GM23338 (cell line): ENCODE data around the gene ANKRD13C. TPM values are rescaled to one million over a fixed set of nuclear protein-coding genes. Genes with fewer than 3 reads are reported as not detected.

Experiments
- ATAC-seq: fragments of 200-7000 bp; cut with Tn5 transposase; 3 replicates; pipeline ENCODE4 v1.9.1; 2020
- DNase-seq: peaks from one replicate; pipeline ENCODE4 v3.0.0-alpha.2; 2015; ENCODE audit warnings: low spot score
- H2AFZ ChIP-seq: fragments of 200-600 bp; sonication (generic); 2 replicates; pipeline ENCODE4 v1.8.0; 2016; ENCODE audit warnings: antibody characterized with exemption, mild to moderate bottlenecking, moderate library complexity
- H3F3A ChIP-seq: fragments of 200-600 bp; sonication (generic); replicated peaks from 2 replicates; pipeline ENCODE4 v1.8.0; 2017; ENCODE audit warnings: antibody characterized with exemption, mixed run types, low read depth
- H3K27ac ChIP-seq: fragments of 200-600 bp; sonication (generic); 2 replicates; pipeline ENCODE4 v1.6.1; 2016; ENCODE audit warnings: low read depth
- H3K27me3 ChIP-seq: fragments of 200-600 bp; sonication (generic); 2 replicates; pipeline ENCODE4 v1.8.0; 2016; ENCODE audit warnings: mild to moderate bottlenecking, mixed run types, moderate library complexity; ENCODE audit not compliant: insufficient read depth
- H3K36me3 ChIP-seq: fragments of 200-600 bp; sonication (generic); 2 replicates; pipeline ENCODE4 v1.8.0; 2016; ENCODE audit warnings: mild to moderate bottlenecking; ENCODE audit not compliant: insufficient read depth
- H3K4me1 ChIP-seq: fragments of 200-600 bp; sonication (generic); 2 replicates; pipeline ENCODE4 v1.8.0; 2016; ENCODE audit warnings: mild to moderate bottlenecking, moderate library complexity; ENCODE audit not compliant: insufficient read depth
- H3K4me2 ChIP-seq: fragments of 200-600 bp; sonication (generic); 2 replicates; pipeline ENCODE4 v1.7.1; 2017; ENCODE audit warnings: mixed run types
- H3K4me3 ChIP-seq: fragments of 200-600 bp; sonication (generic); 2 replicates; pipeline ENCODE4 v1.6.1; 2016; ENCODE audit warnings: mixed run types
- H3K79me2 ChIP-seq: fragments of 200-600 bp; sonication (generic); replicated peaks from 2 replicates; pipeline ENCODE4 v1.8.0; 2017; ENCODE audit warnings: mild to moderate bottlenecking; ENCODE audit not compliant: insufficient read depth
- H3K9me2 ChIP-seq: fragments of 200-600 bp; sonication (generic); 2 replicates; pipeline ENCODE4 v1.8.0; 2017; ENCODE audit not compliant: insufficient read depth
- H4K20me1 ChIP-seq: fragments of 200-600 bp; sonication (generic); replicated peaks from 2 replicates; pipeline ENCODE4 v1.8.0; 2017; ENCODE audit warnings: mild to moderate bottlenecking; ENCODE audit not compliant: insufficient read depth
- H3K27ac Mint-ChIP-seq: 2 replicates; pipeline ENCODE4 v1.8.0; 2020; ENCODE audit warnings: inconsistent platforms, mild to moderate bottlenecking, moderate library complexity, mixed read lengths
- H3K27me3 Mint-ChIP-seq: 3 replicates; pipeline ENCODE4 v1.8.0; 2022; ENCODE audit warnings: low read depth, mild to moderate bottlenecking, moderate library complexity, mixed read lengths, inconsistent platforms; ENCODE audit not compliant: insufficient read depth, poor library complexity
- H3K36me3 Mint-ChIP-seq: 3 replicates; pipeline ENCODE4 v1.8.0; 2021; ENCODE audit warnings: low read depth, mild to moderate bottlenecking, inconsistent platforms, moderate library complexity, mixed read lengths
- H3K4me1 Mint-ChIP-seq: 3 replicates; pipeline ENCODE4 v1.8.0; 2020; ENCODE audit warnings: mild to moderate bottlenecking, inconsistent platforms, mixed read lengths
- H3K4me3 Mint-ChIP-seq: 3 replicates; pipeline ENCODE4 v1.8.0; 2021; ENCODE audit warnings: moderate library complexity, mild to moderate bottlenecking, inconsistent platforms, mixed read lengths
- H3K9me3 Mint-ChIP-seq: 3 replicates; pipeline ENCODE4 v1.8.0; 2020; ENCODE audit warnings: moderate library complexity, mild to moderate bottlenecking, inconsistent platforms, mixed read lengths
- CREB1 ChIP-seq: fragments of 250-450 bp; sonication (Bioruptor Pico); IDR thresholded peaks from 2 replicates; pipeline ENCODE4 v1.5.0; 2020; ENCODE audit warnings: low read depth, mild to moderate bottlenecking, moderate library complexity
- CTCF ChIP-seq, 2 experiments: fragments of 200-600 bp in 1 of 2; sonication (generic) in 1 of 2; conservative IDR thresholded peaks; 2 replicates each; pipeline versions ENCODE4 v1.5.1 to v1.6.1; 2016 to 2017; ENCODE audit warnings: antibody characterized with exemption in 2 of 2, low read depth in 2 of 2, mild to moderate bottlenecking in 2 of 2, moderate library complexity in 1 of 2
- EZH2 ChIP-seq: fragments of 200-600 bp; sonication (generic); IDR thresholded peaks from one replicate; pipeline ENCODE4 v1.8.0; 2017; ENCODE audit warnings: antibody characterized with exemption, mild to moderate bottlenecking, low read depth; ENCODE audit not compliant: unreplicated experiment
- EZH2phosphoT487 ChIP-seq: fragments of 200-600 bp; sonication (generic); IDR thresholded peaks from one replicate; pipeline ENCODE4 v1.8.1; 2018; ENCODE audit warnings: antibody characterized with exemption; ENCODE audit not compliant: unreplicated experiment
- JUNB ChIP-seq: IDR thresholded peaks from one replicate; pipeline ENCODE4 v1.6.1; 2016; ENCODE audit warnings: antibody characterized with exemption; ENCODE audit not compliant: unreplicated experiment
- NANOG ChIP-seq: IDR thresholded peaks from 2 replicates; pipeline ENCODE4 v1.6.1; 2016; ENCODE audit warnings: antibody characterized with exemption, borderline replicate concordance
- POLR2AphosphoS5 ChIP-seq: IDR thresholded peaks from 2 replicates; pipeline ENCODE4 v1.6.1; 2016; ENCODE audit warnings: antibody characterized with exemption, low read depth
- STAT1 ChIP-seq: IDR thresholded peaks from one replicate; pipeline ENCODE4 v1.6.1; 2016; ENCODE audit warnings: antibody characterized with exemption; ENCODE audit not compliant: unreplicated experiment
- ZNF114 ChIP-seq: fragments of 250-450 bp; sonication (Bioruptor Pico); IDR thresholded peaks from 2 replicates; pipeline ENCODE4 v1.5.0; 2020; ENCODE audit warnings: mild to moderate bottlenecking, moderate library complexity
- ZNF331 ChIP-seq: fragments of 250-450 bp; sonication (Bioruptor Pico); IDR thresholded peaks from 2 replicates; pipeline ENCODE4 v1.5.0; 2020; ENCODE audit warnings: low read depth, mild to moderate bottlenecking, moderate library complexity
- polyA plus RNA-seq: library from polyadenylated mRNA; unstranded; fragments of >200 nt; fragmentation: Nextera tagmentation; extraction: Ambion mirVana; gene quantifications from 2 replicates; pipeline ENCODE4 v1.2.1, GENCODE V29; 2016
- total RNA-seq: library from RNA; depleted of rRNA; stranded (reverse); fragments of >200 nt; shearing (Covaris generic); gene quantifications from 2 replicates; pipeline ENCODE4 v1.2.3, GENCODE V29; 2014
- TF ChIP-seq, protein P1 (sequence below): fragments of 250-450 bp; sonication (Bioruptor Pico); IDR thresholded peaks from 2 replicates; pipeline ENCODE4 v1.5.0; 2020; ENCODE audit warnings: mild to moderate bottlenecking, moderate library complexity
- TF ChIP-seq, protein P2 (sequence below): IDR thresholded peaks from 2 replicates; pipeline ENCODE4 v1.6.1; 2016; ENCODE audit warnings: antibody characterized with exemption
- TF ChIP-seq, protein P3 (sequence below): IDR thresholded peaks from one replicate; pipeline ENCODE4 v1.6.1; 2018; ENCODE audit warnings: antibody characterized with exemption; ENCODE audit not compliant: unreplicated experiment

Gene ANKRD13C
- total and polyA plus RNA-seq, 2 experiments from 2014 or later, result 12.3 to 32.5 TPM

GRCh38 chr1:70319750-70320149 lies 34.8 kb downstream of the ANKRD13C start:
- H3K27ac ChIP-seq, result no peak overlapping the region; the same call in 1 of the 2 replicates
- peaks cover 38% of the 10 kb centered on the region for H3K79me2 ChIP-seq
- TF ChIP-seq, protein P1, sequence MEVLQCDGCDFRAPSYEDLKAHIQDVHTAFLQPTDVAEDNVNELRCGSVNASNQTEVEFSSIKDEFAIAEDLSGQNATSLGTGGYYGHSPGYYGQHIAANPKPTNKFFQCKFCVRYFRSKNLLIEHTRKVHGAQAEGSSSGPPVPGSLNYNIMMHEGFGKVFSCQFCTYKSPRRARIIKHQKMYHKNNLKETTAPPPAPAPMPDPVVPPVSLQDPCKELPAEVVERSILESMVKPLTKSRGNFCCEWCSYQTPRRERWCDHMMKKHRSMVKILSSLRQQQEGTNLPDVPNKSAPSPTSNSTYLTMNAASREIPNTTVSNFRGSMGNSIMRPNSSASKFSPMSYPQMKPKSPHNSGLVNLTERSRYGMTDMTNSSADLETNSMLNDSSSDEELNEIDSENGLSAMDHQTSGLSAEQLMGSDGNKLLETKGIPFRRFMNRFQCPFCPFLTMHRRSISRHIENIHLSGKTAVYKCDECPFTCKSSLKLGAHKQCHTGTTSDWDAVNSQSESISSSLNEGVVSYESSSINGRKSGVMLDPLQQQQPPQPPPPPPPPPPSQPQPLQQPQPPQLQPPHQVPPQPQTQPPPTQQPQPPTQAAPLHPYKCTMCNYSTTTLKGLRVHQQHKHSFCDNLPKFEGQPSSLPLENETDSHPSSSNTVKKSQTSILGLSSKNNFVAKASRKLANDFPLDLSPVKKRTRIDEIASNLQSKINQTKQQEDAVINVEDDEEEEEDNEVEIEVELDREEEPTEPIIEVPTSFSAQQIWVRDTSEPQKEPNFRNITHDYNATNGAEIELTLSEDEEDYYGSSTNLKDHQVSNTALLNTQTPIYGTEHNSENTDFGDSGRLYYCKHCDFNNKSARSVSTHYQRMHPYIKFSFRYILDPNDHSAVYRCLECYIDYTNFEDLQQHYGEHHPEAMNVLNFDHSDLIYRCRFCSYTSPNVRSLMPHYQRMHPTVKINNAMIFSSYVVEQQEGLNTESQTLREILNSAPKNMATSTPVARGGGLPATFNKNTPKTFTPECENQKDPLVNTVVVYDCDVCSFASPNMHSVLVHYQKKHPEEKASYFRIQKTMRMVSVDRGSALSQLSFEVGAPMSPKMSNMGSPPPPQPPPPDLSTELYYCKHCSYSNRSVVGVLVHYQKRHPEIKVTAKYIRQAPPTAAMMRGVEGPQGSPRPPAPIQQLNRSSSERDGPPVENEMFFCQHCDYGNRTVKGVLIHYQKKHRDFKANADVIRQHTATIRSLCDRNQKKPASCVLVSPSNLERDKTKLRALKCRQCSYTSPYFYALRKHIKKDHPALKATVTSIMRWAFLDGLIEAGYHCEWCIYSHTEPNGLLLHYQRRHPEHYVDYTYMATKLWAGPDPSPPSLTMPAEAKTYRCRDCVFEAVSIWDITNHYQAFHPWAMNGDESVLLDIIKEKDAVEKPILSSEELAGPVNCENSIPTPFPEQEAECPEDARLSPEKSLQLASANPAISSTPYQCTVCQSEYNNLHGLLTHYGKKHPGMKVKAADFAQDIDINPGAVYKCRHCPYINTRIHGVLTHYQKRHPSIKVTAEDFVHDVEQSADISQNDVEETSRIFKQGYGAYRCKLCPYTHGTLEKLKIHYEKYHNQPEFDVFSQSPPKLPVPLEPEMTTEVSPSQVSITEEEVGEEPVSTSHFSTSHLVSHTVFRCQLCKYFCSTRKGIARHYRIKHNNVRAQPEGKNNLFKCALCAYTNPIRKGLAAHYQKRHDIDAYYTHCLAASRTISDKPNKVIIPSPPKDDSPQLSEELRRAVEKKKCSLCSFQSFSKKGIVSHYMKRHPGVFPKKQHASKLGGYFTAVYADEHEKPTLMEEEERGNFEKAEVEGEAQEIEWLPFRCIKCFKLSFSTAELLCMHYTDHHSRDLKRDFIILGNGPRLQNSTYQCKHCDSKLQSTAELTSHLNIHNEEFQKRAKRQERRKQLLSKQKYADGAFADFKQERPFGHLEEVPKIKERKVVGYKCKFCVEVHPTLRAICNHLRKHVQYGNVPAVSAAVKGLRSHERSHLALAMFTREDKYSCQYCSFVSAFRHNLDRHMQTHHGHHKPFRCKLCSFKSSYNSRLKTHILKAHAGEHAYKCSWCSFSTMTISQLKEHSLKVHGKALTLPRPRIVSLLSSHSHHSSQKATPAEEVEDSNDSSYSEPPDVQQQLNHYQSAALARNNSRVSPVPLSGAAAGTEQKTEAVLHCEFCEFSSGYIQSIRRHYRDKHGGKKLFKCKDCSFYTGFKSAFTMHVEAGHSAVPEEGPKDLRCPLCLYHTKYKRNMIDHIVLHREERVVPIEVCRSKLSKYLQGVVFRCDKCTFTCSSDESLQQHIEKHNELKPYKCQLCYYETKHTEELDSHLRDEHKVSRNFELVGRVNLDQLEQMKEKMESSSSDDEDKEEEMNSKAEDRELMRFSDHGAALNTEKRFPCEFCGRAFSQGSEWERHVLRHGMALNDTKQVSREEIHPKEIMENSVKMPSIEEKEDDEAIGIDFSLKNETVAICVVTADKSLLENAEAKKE, result no peak
- TF ChIP-seq ZNF114 (CRISPR knock-in tag) (no peak), POLR2AphosphoS5 (no peak), ZNF331 (CRISPR knock-in tag) (no peak), EZH2phosphoT487 (no peak), NANOG (no peak), CREB1 (no peak), CTCF (conservative IDR thresholded peaks at IDR 0.05; ENCODE audit: low read depth in 2 of 2) (no peak), STAT1 (no peak), EZH2 (no peak), JUNB (no peak)
- TF ChIP-seq, protein P2, sequence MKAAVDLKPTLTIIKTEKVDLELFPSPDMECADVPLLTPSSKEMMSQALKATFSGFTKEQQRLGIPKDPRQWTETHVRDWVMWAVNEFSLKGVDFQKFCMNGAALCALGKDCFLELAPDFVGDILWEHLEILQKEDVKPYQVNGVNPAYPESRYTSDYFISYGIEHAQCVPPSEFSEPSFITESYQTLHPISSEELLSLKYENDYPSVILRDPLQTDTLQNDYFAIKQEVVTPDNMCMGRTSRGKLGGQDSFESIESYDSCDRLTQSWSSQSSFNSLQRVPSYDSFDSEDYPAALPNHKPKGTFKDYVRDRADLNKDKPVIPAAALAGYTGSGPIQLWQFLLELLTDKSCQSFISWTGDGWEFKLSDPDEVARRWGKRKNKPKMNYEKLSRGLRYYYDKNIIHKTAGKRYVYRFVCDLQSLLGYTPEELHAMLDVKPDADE, result no peak
- TF ChIP-seq, protein P3, sequence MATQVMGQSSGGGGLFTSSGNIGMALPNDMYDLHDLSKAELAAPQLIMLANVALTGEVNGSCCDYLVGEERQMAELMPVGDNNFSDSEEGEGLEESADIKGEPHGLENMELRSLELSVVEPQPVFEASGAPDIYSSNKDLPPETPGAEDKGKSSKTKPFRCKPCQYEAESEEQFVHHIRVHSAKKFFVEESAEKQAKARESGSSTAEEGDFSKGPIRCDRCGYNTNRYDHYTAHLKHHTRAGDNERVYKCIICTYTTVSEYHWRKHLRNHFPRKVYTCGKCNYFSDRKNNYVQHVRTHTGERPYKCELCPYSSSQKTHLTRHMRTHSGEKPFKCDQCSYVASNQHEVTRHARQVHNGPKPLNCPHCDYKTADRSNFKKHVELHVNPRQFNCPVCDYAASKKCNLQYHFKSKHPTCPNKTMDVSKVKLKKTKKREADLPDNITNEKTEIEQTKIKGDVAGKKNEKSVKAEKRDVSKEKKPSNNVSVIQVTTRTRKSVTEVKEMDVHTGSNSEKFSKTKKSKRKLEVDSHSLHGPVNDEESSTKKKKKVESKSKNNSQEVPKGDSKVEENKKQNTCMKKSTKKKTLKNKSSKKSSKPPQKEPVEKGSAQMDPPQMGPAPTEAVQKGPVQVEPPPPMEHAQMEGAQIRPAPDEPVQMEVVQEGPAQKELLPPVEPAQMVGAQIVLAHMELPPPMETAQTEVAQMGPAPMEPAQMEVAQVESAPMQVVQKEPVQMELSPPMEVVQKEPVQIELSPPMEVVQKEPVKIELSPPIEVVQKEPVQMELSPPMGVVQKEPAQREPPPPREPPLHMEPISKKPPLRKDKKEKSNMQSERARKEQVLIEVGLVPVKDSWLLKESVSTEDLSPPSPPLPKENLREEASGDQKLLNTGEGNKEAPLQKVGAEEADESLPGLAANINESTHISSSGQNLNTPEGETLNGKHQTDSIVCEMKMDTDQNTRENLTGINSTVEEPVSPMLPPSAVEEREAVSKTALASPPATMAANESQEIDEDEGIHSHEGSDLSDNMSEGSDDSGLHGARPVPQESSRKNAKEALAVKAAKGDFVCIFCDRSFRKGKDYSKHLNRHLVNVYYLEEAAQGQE, result no peak
- H3K4me3 ChIP-seq, result no peak overlapping the region
- DNase-seq (no peak), ATAC-seq (no peak)
- Mint-ChIP-seq H3K27ac (no peak overlapping the region), H3K4me3 (no peak overlapping the region), H3K9me3 (no peaks in the 10 kb centered on the region), H3K27me3 (no peaks in the 10 kb centered on the region), H3K36me3 (peaks cover 9% of the 10 kb centered on the region; the same call in 2 of the 3 replicates), H3K4me1 (no peaks in the 10 kb centered on the region)
- H2AFZ ChIP-seq, result no peak overlapping the region
- H3K9me2 ChIP-seq, result no peaks in the 10 kb centered on the region
- no peaks in the 10 kb centered on the region; the same call in 1 of the 2 replicates for H3K36me3 ChIP-seq
- H4K20me1 ChIP-seq, result peaks cover 3% of the 10 kb centered on the region; the same call in 1 of the 2 replicates
- no peaks in the 10 kb centered on the region for H3K27me3 ChIP-seq
- H3K4me2 ChIP-seq, result no peak overlapping the region
- H3K4me1 ChIP-seq, result no peaks in the 10 kb centered on the region
- H3F3A ChIP-seq, result no peaks in the 10 kb centered on the region
